GM18861 (cell line): ENCODE data around the gene ARID2.

ENCODE experiments used
- ATAC-seq: cut with Tn5 transposase; IDR thresholded peaks from one replicate; pipeline ENCODE4 v1.9.1; 2021; ENCODE audit not compliant: unreplicated experiment

The ARID2 gene

DNA sequence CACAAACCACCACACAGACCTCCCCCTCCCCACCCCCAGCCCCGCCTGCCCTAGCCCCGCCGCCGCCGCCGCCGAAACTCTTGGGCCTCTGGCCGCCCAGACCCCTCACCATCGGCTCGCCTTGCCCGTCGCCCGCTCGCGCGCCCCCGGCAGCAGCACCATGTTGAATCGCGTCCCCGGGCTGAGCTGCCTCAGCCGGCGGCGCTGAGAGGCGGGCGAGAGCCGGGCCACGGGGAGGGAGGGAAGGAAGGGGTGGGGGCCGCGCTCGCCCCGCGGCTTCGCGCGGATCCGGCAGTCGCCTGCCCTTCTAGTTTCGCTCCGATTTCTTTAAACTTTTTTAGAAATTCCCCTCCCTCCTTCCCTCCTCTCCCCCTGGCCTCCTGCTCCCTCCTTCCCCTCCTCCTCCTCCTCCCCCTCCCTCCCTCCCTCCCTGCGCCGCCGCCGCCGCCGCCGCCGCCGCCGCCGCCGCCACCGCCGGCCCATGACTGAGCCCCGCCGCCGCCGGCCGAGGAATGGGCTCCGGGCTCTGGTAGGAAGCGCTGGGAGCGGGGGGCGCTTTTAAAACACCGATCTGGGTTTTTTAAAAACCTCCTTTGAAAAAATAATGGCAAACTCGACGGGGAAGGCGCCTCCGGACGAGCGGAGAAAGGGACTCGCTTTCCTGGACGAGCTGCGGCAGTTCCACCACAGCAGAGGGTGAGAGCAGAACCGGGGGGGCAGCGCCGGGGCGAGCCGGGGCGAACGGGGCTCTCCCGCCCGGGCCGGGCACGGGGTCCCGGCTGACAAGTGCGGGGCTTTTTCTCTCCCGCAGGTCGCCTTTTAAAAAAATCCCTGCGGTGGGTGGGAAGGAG lies at the start of gene ARID2:
Gene ARID2 (plus strand): TSS at position 474 of the 851 bp plus-strand sequence. CDS start 131 bp downstream, at position 605.
- peak; percentile 0 for ATAC-seq

DNA sequence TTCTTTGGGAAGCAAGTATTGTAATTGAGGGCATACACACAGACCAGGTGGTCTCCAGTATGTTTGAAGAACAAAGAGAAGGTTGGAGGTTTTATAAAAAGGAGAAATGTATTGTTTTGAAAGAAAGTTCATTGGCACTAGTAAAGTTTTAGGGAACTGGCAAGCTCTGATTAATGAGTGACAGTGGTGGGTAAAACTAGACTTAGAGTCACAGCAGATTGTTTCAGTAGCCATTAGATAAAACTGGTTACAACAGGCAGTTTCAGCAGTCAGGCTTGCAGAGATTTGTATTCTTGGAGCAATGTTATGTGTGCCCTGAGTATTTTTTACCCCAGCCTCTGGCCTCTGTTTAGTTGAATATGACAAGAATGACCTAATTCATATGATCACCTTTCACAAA lies 49.1 kb upstream of the ARID2 start:
- peak; percentile 54 for ATAC-seq

GRCh38 chr12:45681465-45681864 lies 48.0 kb upstream of the ARID2 start:
- ATAC-seq: no peak

GRCh38 chr12:45685680-45686079 lies 43.8 kb upstream of the ARID2 start:
- no peak for ATAC-seq

GRCh38 chr12:45687081-45688015 lies 42.2 kb upstream of the ARID2 start:
- ATAC-seq: no peak

DNA sequence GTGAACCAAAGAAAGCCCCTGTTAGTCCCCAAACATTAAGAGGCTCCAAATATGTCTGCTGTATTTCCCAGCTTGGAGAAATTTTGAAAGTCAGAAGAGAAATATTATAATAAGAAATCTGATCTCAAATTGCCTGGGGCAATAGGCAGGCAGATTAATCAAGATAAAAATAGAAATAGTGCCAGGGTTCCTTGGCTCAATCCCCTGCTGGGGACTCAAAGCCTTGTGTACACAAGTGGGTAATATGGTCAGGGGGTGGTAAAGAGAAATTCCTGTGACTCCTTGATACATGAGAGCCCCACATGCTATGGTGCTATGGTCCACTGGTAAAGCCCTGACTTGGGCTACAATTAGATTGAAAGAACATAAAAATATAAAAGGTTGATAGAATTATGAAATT lies 41.3 kb upstream of the ARID2 start:
- no peak for ATAC-seq

DNA sequence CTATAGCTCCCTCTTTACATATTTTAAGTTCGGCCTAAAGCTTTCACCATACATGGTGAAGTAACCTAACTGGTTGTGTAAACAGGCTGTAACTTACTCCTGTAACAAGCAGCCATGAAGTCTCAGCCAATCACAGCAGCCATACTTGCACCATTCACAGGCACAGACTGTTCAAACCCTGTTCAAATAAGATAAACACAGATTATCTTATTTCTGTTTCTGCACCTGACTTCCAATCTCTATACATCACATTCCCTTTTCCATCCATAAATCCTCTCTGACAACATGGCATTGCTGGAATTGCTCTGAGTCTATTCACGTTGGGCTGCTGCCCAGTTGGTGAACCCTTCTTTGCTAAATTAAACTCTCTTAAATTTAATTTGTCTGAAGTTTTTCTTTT lies 34.5 kb upstream of the ARID2 start:
- no peak for ATAC-seq

DNA sequence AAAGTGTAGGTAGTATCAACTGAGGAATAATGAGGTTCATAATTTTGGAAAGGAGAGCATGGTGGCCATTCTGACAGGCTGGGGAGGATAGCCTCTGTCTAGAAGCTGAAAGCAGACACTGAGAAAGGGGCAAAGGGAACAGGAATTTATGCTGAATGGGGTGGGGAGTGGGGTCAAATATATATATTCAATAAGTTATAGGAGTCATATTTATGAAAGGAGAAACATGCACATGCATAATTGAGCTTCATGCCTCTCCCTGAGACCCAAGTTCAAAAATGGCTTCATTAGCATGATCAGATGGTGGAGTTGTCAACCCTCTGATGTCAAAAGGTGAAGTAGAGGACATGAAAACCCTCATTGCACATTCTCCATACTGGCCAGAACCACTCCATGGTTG lies 33.9 kb upstream of the ARID2 start:
- no peak for ATAC-seq

DNA sequence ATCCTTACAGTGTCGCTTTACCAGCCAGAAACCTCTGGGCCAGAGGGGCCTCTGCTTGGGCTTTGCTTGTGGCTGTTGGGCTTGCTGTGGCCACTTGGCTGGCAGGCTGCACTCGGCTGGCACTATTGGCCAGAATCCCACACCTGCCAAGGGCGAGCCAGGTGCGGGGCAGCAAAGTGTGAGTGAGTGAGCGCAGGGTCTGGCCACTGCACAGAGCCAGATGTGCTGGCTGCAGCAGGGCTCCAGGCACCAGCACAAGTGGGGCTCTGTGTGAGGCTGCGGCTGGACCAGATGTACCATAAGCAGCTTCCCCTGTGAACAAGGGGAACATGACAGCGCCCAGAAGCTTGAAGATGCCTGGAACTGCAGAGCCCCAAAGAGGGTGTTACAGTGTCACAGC lies 33.5 kb upstream of the ARID2 start:
- ATAC-seq: no peak

- ATAC-seq: no peak
Measured at GRCh38 chr12:45697371-45697770, 32.1 kb upstream of the ARID2 start.

GRCh38 chr12:45701296-45701695 lies 28.2 kb upstream of the ARID2 start:
- ATAC-seq: no peak

DNA sequence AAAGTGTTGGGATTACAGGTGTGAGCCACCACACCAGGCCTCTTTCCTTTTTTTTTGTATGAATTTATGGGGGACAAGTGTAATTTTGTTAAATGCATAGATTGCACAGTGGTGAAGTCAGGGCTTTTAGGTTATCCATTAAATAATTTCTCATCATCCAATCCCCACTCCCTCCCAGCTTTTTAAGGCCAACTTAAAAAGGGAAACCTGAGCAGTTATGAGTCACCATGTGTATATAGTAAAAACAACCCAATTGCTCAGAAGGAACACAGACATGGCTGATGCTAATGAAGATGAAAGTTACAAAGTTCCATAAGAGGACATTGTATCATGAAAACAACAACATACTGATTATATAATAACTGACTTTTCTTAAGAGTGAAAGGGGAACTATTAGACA lies 25.6 kb upstream of the ARID2 start:
- no peak for ATAC-seq

DNA sequence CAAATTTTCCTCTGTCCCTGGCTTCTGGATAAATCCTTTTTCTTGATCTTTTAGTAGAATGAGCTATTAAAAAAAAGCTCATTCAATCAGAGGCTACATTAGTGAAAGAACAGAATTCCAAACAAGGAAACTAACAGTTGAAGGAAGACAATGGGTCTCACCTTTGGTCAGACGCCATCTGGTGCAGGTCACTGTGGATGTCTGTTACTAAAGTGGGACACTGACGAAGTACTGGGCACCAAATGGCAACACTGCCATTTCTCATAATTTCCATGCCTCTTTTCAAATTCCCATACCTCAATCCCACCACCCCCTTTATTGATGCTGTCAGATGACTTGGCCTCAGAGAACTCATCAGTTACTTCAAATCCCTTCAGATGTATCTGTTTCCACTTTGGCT lies 24.5 kb upstream of the ARID2 start:
- ATAC-seq: no peak

DNA sequence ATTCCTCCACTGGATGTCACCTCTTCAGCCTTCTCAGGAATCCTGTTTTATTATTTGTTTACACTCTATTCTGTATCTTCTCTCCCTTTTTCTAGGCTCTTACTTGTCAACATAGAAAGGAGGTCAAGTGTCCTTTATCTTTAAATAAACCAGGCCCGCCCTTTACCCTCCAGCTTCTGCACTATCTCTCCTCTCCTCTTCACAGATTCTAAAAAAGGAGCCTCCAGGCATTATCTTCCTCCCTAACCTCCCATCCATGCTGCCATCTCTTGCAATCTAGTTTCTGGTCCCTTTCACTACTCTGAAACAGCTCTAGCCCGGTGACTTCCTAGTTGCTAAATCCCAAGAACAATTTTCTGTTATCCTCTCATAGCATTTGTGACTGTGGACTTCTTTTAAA lies 24.1 kb upstream of the ARID2 start:
- ATAC-seq: no peak

DNA sequence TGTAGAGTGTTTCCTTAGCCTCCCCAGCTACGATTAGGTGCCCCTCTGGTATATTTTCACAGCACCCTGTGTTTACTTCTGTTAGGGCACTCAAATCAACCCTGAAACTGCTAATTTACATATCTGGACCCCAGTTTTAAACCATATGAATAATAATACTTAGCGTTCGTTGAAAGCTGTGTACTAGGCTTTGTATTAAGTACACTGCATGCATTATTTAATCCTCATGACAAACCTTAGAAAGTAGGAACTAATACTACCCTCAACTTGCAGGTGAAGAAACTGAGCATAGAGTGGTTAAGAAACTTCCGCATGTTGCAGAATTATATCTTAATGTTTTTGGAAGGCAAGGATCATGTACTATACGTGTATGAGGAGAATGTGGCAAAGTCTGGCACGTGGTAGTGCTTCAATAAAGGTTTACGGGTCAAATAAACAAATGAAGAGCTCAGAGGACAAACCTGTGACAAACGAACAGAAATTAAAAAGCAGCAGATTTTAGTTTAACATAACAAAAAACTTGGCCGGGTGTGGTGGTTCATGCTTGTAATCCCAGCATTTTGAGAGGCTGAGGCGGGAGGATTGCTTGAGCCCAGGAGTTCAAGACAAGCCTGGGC lies 22.2 kb upstream of the ARID2 start:
- no peak for ATAC-seq

DNA sequence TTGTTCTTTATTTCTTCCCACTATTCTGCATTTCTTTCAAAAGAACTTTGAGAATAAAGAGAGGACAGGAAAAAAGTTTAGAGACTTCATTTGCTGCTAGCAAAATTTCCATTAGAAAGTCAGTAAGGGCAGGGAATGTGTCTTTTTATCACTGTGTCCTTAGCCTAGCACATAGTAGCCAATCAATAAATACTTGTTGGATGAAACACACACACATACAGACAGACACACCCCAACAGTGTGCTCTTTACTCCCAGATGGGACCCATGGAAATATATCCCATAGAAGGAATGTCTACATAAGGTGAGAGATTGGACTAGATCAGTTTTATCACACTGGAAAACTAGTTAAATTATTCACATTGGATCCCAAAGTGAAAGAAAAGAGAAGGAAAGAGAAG lies 21.1 kb upstream of the ARID2 start:
- no peak for ATAC-seq

GRCh38 chr12:45708901-45709300 lies 20.6 kb upstream of the ARID2 start:
- no peak for ATAC-seq

- no peak for ATAC-seq
Measured at GRCh38 chr12:45712319-45712718, 17.2 kb upstream of the ARID2 start.

- no peak for ATAC-seq
Measured at GRCh38 chr12:45713078-45713477, 16.4 kb upstream of the ARID2 start.

DNA sequence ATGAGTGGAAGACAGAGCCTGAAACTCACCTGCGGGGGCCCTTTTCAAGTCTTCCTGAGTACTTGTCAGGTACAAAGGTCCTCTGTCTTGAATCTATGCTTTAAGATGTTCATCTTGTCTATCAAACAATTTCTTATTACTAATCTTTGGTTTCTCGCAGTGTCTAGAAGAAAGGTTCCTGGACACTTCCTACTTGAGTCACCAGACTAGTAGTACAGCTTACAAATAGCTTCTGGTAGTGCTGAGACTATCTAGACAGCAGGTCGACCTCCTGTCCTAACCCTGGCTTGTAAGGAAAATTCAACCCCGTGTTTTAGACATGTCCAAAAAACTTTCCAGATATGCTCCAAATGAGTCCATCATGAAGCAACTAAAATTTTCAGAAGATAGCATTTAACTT lies 11.2 kb upstream of the ARID2 start:
- no peak for ATAC-seq

DNA sequence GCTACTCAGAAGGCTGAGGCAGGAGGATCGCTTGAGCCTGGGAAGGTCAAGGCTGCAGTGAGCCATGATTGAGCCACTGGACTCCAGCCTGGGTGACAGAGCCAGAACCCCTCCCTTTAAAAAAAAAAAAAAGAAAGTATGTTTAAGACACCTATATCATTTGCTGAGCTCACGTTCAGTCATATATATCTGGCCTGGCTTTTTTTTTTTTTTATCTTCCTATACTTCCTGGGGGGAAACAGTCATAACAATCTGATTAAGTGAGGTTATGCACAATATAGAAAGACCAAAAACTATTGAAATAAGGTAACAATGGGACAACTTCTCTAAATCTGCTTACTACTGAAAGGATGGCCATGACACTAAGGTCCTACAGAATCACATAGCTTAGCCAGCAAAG lies 9.4 kb upstream of the ARID2 start:
- ATAC-seq: no peak

GRCh38 chr12:45721369-45721768 lies 8.1 kb upstream of the ARID2 start:
- no peak for ATAC-seq
